ENCODE measurements around the gene ST3GAL5. TPM values are rescaled to one million over a fixed set of nuclear protein-coding genes. Genes with fewer than 3 reads are reported as not detected.

The ST3GAL5 gene
- total and polyA plus RNA-seq, 5 donors: 5.4 to 14.0 (median 8.7) TPM

DNA sequence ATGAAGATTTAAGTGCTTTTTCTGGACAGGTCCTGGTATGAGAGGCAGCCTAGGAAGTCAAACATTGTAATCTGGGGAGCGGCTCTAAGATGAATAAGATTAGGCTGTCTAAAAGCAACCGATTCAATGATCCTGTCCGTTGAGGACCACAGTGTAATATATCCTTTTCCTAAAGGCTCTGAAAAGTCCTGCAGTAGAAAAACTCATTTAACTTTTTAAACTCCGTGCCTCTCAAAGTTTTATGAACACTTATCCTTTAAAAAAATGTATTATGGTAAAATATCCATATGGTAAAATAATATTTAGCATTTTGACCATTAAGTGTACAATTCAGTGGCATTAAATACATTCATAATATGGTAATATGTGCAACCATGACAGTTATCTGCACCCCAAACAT lies 95.2 kb downstream of the ST3GAL5 start:
- Histone ChIP-seq H3K27ac (ENCODE audit: low read length) (no peak overlapping the region), H3K27me3 (ENCODE audit: control insufficient read depth, insufficient read depth) (no peaks in the 10 kb centered on the region), H3K4me1 (ENCODE audit: control insufficient read depth, insufficient read depth, low read length) (peaks cover 47% of the 10 kb centered on the region), H3K9me3 (ENCODE audit: control insufficient read depth, low read length) (no peaks in the 10 kb centered on the region), H3K4me3 (ENCODE audit: low read length) (no peak overlapping the region)
- intact Hi-C loops (cut with DNase I): loop anchor here in 1 of 4 donors (10.0 kb wide), 1 partner anchor 49 kb away; no protein-coding TSS in a partner anchor
- ATAC-seq: no peak
- 67% methylated on average over 4 of the region's 4 CpGs for WGBS
- DNase-seq: no peak

DNA sequence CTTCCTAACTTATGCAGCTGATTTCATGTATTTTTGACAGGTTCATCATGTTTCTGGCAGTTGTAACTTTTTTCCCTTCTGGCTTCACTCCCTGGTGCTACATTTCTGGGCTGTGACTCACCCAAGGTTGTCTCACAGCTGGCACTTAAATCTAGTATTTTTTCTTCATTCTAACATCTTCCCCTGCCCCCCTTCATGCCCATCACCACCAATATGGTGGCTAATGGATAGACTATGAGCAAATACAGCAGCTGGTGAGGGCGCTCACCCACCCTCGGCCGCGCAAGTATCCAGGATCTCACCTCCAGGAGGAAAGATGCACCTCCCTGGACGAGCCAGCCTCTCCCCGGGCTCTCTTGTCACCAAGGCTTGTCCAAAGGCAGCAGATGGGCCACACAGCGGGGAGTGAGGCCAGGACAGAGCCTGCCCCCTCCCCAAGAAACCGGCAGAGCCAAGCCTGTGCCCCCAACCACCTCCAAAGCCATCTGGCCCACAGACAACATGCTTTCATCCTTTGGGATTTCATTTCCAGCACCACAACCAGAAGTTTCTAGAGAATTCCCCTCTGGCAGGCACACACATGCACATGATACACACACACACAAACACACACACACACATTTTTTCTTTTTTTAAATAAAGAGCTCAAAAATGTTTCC lies 95.9 kb downstream of the ST3GAL5 start:
- intact Hi-C loops (cut with DNase I): loop anchor here in 1 of 4 donors (10.0 kb wide), 1 partner anchor 48 kb away; no protein-coding TSS in a partner anchor
- ATAC-seq (no peak), DNase-seq (peak in 1 of 3 donors; percentile 62)
- Histone ChIP-seq H3K4me3 (ENCODE audit: low read length) (no peak overlapping the region), H3K9me3 (ENCODE audit: control insufficient read depth, low read length) (no peaks in the 10 kb centered on the region), H3K27ac (ENCODE audit: low read length) (peak overlapping the region; percentile 82), H3K27me3 (ENCODE audit: control insufficient read depth, insufficient read depth) (no peaks in the 10 kb centered on the region), H3K4me1 (ENCODE audit: control insufficient read depth, insufficient read depth, low read length) (peaks cover 48% of the 10 kb centered on the region)
- 72% methylated on average over 8 of the region's 8 CpGs for WGBS

DNA sequence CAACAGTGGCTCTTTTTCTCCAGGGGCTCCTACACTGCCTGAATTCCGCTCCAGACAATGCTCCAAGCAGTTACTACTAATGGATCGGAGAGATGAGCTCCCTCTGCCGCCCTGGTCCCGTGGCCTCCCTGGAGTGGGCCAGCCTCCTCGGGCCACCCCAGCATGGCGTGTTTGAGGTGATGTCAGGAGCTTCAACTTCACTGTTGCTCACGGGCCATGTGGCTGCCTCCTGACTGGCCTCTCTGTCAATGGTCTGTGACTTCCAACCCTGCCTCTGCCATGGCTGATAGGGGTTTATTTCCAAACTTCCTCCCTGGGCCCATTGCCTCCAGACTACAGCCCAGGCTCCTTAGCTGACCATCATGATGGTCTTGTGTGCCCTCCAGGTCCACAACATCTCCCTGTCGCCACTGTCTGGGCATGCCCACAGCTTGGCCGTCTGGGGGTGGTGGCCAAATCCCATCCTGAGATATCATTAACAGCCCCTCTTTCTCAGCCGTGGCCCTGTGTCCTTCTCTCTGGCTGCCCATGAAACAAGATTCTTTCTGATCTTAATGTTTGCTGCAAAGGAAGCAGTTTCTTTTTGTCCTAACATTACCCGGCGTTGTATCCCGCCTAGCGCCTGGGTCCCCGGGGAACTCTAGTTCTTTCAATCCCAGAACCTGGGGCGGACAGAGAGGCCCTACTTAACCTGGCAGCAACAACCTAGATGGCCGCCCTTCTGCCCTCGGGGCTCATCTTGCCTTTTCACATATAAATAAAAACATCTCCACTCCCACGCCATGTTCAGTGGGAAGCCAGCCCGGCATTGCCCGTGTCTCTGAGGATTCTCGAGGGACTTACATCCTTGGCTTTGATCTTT lies 96.9 kb downstream of the ST3GAL5 start:
- DNase-seq: peak in 1 of 3 donors; percentile 64
- H3K27ac ChIP-seq (ENCODE audit: low read length): peak overlapping the region; percentile 48
- H3K4me1 ChIP-seq (ENCODE audit: control insufficient read depth, insufficient read depth, low read length): peaks cover 41% of the 10 kb centered on the region
- no peaks in the 10 kb centered on the region for H3K27me3 ChIP-seq (ENCODE audit: control insufficient read depth, insufficient read depth)
- no peak overlapping the region for H3K4me3 ChIP-seq (ENCODE audit: low read length)
- no peaks in the 10 kb centered on the region for H3K9me3 ChIP-seq (ENCODE audit: control insufficient read depth, low read length)
- ATAC-seq: no peak
- intact Hi-C loops (cut with DNase I): loop anchor here in 1 of 4 donors (10.0 kb wide), 1 partner anchor 47 kb away; no protein-coding TSS in a partner anchor
- WGBS: 63% methylated on average over 22 of the region's 22 CpGs

DNA sequence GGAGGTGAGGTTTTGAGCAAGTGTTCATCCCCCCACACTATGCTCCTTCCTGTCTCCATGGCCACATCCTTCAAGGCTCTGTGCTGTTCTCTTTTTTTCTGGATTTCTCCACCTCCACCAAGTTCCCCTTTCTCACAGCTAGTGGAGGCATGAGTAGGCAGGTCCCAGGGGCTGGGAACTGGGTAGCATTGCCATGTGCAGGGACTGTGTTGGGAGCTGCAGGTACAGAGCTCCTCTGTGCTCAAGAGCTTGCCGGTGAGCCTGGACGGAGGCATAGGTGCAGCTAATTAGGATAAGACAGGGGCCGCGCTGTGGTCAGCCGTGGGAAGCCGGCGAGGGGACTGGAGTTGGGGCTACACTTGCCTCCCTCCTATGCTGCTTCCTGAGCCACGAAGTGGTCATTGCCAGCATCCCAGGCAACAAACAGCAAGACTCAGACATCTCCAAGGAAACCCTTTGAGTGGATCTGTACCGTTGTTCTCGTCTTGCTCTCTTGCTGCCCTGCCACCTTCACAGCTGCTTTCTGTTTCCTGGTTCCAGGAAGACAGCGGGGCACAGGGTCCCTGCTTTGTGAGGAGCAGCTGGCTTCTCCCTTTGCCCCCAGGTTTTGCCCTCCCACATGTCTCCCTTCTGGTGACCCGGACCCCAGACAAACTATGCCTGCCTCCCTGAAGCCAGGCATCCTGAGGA lies 98.1 kb downstream of the ST3GAL5 start:
- WGBS: 68% methylated on average over 12 of the region's 12 CpGs
- H3K4me1 ChIP-seq (ENCODE audit: control insufficient read depth, insufficient read depth, low read length): peaks cover 39% of the 10 kb centered on the region
- no peaks in the 10 kb centered on the region for H3K27me3 ChIP-seq (ENCODE audit: control insufficient read depth, insufficient read depth)
- H3K27ac ChIP-seq (ENCODE audit: low read length): no peak overlapping the region
- no peaks in the 10 kb centered on the region for H3K9me3 ChIP-seq (ENCODE audit: control insufficient read depth, low read length)
- intact Hi-C loops (cut with DNase I): loop anchor here in 1 of 4 donors (10.0 kb wide), 1 partner anchor 46 kb away; no protein-coding TSS in a partner anchor
- DNase-seq (peak in 1 of 3 donors; percentile 55), ATAC-seq (no peak)
- H3K4me3 ChIP-seq (ENCODE audit: low read length): no peak overlapping the region

DNA sequence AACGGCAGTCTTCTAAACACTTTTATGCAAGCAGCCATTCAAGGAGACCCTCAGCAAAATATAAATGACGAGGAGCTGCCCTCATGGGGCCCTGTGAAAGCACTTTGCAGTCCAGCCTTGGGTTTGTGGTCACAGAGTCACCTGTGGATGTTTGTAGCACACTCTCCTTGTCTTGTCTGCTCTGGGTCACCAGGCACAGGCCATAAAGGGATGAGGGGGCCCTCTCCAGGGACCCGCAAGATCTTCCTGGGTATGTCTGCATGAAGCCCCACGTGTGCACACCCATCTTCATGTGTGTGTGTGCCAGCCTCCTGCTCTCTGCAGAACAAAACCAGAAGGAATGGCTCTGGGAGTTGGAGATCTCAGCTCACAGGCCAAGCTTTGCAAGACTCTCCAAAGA lies 98.8 kb downstream of the ST3GAL5 start:
- no peak overlapping the region for H3K27ac ChIP-seq (ENCODE audit: low read length)
- ATAC-seq (no peak), DNase-seq (no peak)
- H3K9me3 ChIP-seq (ENCODE audit: control insufficient read depth, low read length): no peaks in the 10 kb centered on the region
- peaks cover 34% of the 10 kb centered on the region for H3K4me1 ChIP-seq (ENCODE audit: control insufficient read depth, insufficient read depth, low read length)
- intact Hi-C loops (cut with DNase I): loop anchor here in 1 of 4 donors (10.0 kb wide), 1 partner anchor 45 kb away; no protein-coding TSS in a partner anchor
- no peaks in the 10 kb centered on the region for H3K27me3 ChIP-seq (ENCODE audit: control insufficient read depth, insufficient read depth)
- WGBS: 75% methylated on average over 4 of the region's 4 CpGs
- H3K4me3 ChIP-seq (ENCODE audit: low read length): no peak overlapping the region

DNA sequence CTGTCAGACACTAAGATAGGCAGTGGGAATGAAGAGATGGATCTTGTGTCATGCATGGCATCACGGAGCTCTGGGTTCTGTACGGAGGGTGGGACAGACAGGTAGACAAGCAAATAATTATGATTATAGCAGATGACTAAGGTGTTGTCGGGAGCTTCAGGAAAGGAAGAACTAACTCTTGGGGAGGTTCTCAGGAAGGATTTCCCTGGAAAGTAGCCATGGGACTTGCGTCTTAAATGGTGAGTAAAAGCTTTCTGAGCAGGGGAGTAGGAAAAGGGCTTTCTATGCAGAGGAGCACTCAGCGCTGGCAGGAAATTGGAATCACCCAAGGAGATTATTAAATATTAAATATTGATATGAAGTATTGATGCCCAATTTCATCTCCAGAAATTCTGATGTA lies 99.5 kb downstream of the ST3GAL5 start:
- DNase-seq (no peak), ATAC-seq (no peak)
- WGBS: 77% methylated on average over 5 of the region's 5 CpGs
- peaks cover 29% of the 10 kb centered on the region for H3K4me1 ChIP-seq (ENCODE audit: control insufficient read depth, insufficient read depth, low read length)
- H3K27ac ChIP-seq (ENCODE audit: low read length): no peak overlapping the region
- no peaks in the 10 kb centered on the region for H3K27me3 ChIP-seq (ENCODE audit: control insufficient read depth, insufficient read depth)
- H3K9me3 ChIP-seq (ENCODE audit: control insufficient read depth, low read length): no peaks in the 10 kb centered on the region
- H3K4me3 ChIP-seq (ENCODE audit: low read length): no peak overlapping the region
- intact Hi-C loops (cut with DNase I): no loop called here

DNA sequence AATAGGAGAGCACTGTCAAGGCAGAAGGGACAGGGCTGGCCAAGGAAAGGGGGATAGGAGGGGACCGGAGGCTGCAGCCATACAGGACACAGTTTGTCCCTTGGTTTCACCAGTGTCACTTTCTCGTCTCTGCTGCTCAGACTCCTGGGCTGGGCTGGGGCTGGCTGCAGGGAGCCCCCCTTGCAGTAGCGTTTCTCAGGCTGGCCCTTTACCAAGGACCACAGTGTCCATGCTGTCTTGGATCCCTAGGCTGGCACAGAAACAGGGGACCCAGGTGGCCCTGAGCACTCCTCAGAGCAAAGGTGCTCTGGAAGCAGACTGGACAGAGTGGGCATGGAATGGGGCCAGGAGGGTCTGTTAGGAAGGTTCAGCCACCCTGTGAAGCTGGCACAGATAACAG lies 100.2 kb downstream of the ST3GAL5 start:
- ATAC-seq: no peak
- Histone ChIP-seq H3K27me3 (ENCODE audit: control insufficient read depth, insufficient read depth) (no peaks in the 10 kb centered on the region), H3K4me3 (ENCODE audit: low read length) (no peak overlapping the region), H3K27ac (ENCODE audit: low read length) (no peak overlapping the region), H3K4me1 (ENCODE audit: control insufficient read depth, insufficient read depth, low read length) (peaks cover 25% of the 10 kb centered on the region), H3K9me3 (ENCODE audit: control insufficient read depth, low read length) (no peaks in the 10 kb centered on the region)
- DNase-seq: no peak
- intact Hi-C loops (cut with DNase I): no loop called here
- WGBS: 65% methylated on average over 3 of the region's 3 CpGs

DNA sequence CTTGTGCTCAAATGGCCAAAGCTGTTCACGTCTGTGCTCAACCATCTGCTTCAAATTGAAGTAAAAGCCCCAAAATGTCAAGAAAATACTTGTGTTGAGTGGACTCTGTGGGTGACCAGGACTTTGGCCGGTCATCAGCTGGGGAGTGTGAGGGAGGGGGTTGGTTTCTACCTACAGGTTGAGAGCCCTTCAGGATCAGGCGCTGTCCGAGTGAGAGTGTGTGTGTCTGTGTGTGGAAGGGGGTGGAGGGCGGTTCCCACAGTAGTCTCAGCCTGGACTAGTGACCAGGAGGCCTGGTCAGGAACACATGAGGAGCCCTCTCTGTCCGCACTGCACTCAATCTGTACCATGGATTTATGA lies 100.8 kb downstream of the ST3GAL5 start:
- Histone ChIP-seq H3K9me3 (ENCODE audit: control insufficient read depth, low read length) (no peaks in the 10 kb centered on the region), H3K4me1 (ENCODE audit: control insufficient read depth, insufficient read depth, low read length) (peaks cover 23% of the 10 kb centered on the region)

DNA sequence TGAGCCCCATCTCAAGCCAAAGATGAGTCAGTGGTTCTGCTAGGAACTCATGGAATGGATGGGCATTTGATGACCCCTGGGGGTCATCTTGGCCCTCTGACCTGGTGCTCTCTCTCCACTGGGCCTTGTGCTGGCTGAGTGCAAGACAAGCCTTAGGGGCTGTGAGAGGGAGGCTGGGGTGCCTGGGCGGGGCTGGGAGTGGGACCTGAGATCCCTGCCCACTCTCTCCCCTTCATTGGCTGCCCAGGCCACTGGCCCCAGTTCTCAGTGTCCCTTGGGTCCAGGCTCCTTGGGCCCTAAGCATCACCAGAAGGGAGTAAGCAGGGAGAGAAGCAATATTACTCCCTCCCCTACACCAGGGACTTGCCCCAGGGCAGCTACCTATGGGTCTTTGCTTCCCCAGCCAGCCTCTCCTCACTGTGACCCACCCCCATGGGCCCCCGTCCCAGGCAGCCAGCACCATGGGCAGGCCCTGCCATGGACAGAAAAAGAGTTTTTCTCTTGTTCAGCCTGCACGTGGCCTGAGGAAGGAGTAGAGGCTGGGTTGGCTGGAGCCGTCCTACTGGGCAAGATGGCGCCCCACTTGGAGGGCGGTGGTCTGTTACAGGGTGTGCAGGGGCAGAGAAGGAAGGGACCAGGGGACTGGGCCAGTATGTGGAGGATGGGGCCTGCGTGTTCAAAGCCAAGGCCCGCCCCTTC lies 101.4 kb downstream of the ST3GAL5 start:
- no peak for DNase-seq

More for the DNA sequence above, 100.8 kb downstream of the ST3GAL5 start:
- no peaks in the 10 kb centered on the region for H3K27me3 ChIP-seq (ENCODE audit: control insufficient read depth, insufficient read depth)
- intact Hi-C loops (cut with DNase I): no loop called here
- no peak for ATAC-seq
- no peak for DNase-seq
- WGBS: 87% methylated on average over 6 of the region's 6 CpGs
- H3K4me3 ChIP-seq (ENCODE audit: low read length): no peak overlapping the region
- H3K27ac ChIP-seq (ENCODE audit: low read length): no peak overlapping the region

More for the DNA sequence above, 101.4 kb downstream of the ST3GAL5 start:
- H3K27ac ChIP-seq (ENCODE audit: low read length): no peak overlapping the region
- no peaks in the 10 kb centered on the region for H3K9me3 ChIP-seq (ENCODE audit: control insufficient read depth, low read length)
- no peak for ATAC-seq
- 95% methylated on average over 8 of the region's 8 CpGs for WGBS
- peaks cover 20% of the 10 kb centered on the region for H3K4me1 ChIP-seq (ENCODE audit: control insufficient read depth, insufficient read depth, low read length)
- H3K4me3 ChIP-seq (ENCODE audit: low read length): no peak overlapping the region
- intact Hi-C loops (cut with DNase I): no loop called here
- H3K27me3 ChIP-seq (ENCODE audit: control insufficient read depth, insufficient read depth): no peaks in the 10 kb centered on the region
